Activated CD8-positive, alpha-beta memory T cell treated with anti-CD3 and anti-CD28 coated beads for 36 hours (primary cell): Measurements from ENCODE around the gene ALCAM. TPM values are rescaled to one million over a fixed set of nuclear protein-coding genes. Genes with fewer than 3 reads are reported as not detected.

ENCODE experiments used
- CTCF ChIA-PET: fragments of 350-600 bp; sonication (Branson Sonifier 250); formaldehyde crosslinking; loops from one replicate; lab custom pipeline; 2021; ENCODE audit warnings: antibody characterized with exemption; lab: Charles Lee
- POLR2A ChIA-PET: fragments of 350-600 bp; sonication (Branson Sonifier 250); formaldehyde crosslinking; loops from one replicate; lab custom pipeline; 2021; ENCODE audit warnings: antibody characterized with exemption; lab: Charles Lee
- total RNA-seq, 2 experiments: library from RNA; stranded (reverse); gene quantifications; one replicate each; pipeline ENCODE4 v1.2.3, GENCODE V29; 2021

Gene ALCAM
- total RNA-seq, 2 experiments from 2014 or later = 19.6 to 22.1 TPM

GRCh38 chr3:105513886-105514285 lies 147.2 kb downstream of the ALCAM start:
- POLR2A ChIA-PET = no interaction called here
- CTCF ChIA-PET = no interaction called here

GRCh38 chr3:105515372-105515771 lies 148.7 kb downstream of the ALCAM start:
- CTCF ChIA-PET = no interaction called here
- POLR2A ChIA-PET = no interaction called here

- ChIA-PET CTCF (no interaction called here), POLR2A (no interaction called here)
These were observed 150.3 kb downstream of the ALCAM start for GRCh38 chr3:105516972-105517371.

GRCh38 chr3:105518203-105518602 lies 151.5 kb downstream of the ALCAM start:
- ChIA-PET CTCF (interaction anchor here (0.8 kb wide), 1 partner anchor 9 kb away, joined by 3 read pairs; no protein-coding TSS in a partner anchor), POLR2A (no interaction called here)

GRCh38 chr3:105518806-105519418 lies 152.2 kb downstream of the ALCAM start:
- CTCF ChIA-PET = interaction anchor here (0.8 kb wide), 1 partner anchor 8 kb away, joined by 3 read pairs; no protein-coding TSS in a partner anchor
- POLR2A ChIA-PET = no interaction called here

- CTCF ChIA-PET = no interaction called here
- POLR2A ChIA-PET = no interaction called here
These were observed 155.1 kb downstream of the ALCAM start for GRCh38 chr3:105521770-105522169.

GRCh38 chr3:105523501-105523900 lies 156.8 kb downstream of the ALCAM start:
- ChIA-PET POLR2A (no interaction called here), CTCF (no interaction called here)

- CTCF ChIA-PET = no interaction called here
- POLR2A ChIA-PET = no interaction called here
These were observed 158.8 kb downstream of the ALCAM start for GRCh38 chr3:105525531-105525930.

GRCh38 chr3:105526360-105527111 lies 159.8 kb downstream of the ALCAM start:
- ChIA-PET POLR2A (no interaction called here), CTCF (interaction anchor here (1.2 kb wide), 1 partner anchor 8 kb away, joined by 3 read pairs; no protein-coding TSS in a partner anchor)

- ChIA-PET CTCF (interaction anchor here (1.2 kb wide), 1 partner anchor 9 kb away, joined by 3 read pairs; no protein-coding TSS in a partner anchor), POLR2A (no interaction called here)
These were observed 160.8 kb downstream of the ALCAM start for GRCh38 chr3:105527535-105527934.

- CTCF ChIA-PET = interaction anchor here (1.2 kb wide), 1 partner anchor 10 kb away, joined by 3 read pairs; no protein-coding TSS in a partner anchor
- POLR2A ChIA-PET = no interaction called here
These were observed 161.2 kb downstream of the ALCAM start for GRCh38 chr3:105527949-105528348.

GRCh38 chr3:105528955-105529354 lies 162.2 kb downstream of the ALCAM start:
- CTCF ChIA-PET = no interaction called here

GRCh38 chr3:105529456-105529855 lies 162.7 kb downstream of the ALCAM start:
- CTCF ChIA-PET = no interaction called here
- POLR2A ChIA-PET = no interaction called here

More at GRCh38 chr3:105528955-105529354, 162.2 kb downstream of the ALCAM start:
- POLR2A ChIA-PET = no interaction called here

GRCh38 chr3:105532251-105532650 lies 165.5 kb downstream of the ALCAM start:
- ChIA-PET CTCF (no interaction called here), POLR2A (no interaction called here)

GRCh38 chr3:105533960-105534359 lies 167.3 kb downstream of the ALCAM start:
- CTCF ChIA-PET = no interaction called here
- POLR2A ChIA-PET = no interaction called here

- POLR2A ChIA-PET = no interaction called here
- CTCF ChIA-PET = no interaction called here
These were observed 167.8 kb downstream of the ALCAM start for GRCh38 chr3:105534491-105534890.

- CTCF ChIA-PET = no interaction called here
- POLR2A ChIA-PET = no interaction called here
These were observed 170.8 kb downstream of the ALCAM start for GRCh38 chr3:105537371-105538080.

GRCh38 chr3:105538483-105538882 lies 171.8 kb downstream of the ALCAM start:
- POLR2A ChIA-PET = no interaction called here
- CTCF ChIA-PET = no interaction called here

- CTCF ChIA-PET = no interaction called here
These were observed 173.2 kb downstream of the ALCAM start for GRCh38 chr3:105539897-105540296.

More at GRCh38 chr3:105539897-105540296, 173.2 kb downstream of the ALCAM start:
- POLR2A ChIA-PET = no interaction called here
